GM21529 (cell line): ENCODE data around the gene IGFALS.

Experiments
- ATAC-seq: cut with Tn5 transposase; IDR thresholded peaks from one replicate; pipeline ENCODE4 v1.9.1; 2021; ENCODE audit not compliant: unreplicated experiment

IGFALS gene

DNA sequence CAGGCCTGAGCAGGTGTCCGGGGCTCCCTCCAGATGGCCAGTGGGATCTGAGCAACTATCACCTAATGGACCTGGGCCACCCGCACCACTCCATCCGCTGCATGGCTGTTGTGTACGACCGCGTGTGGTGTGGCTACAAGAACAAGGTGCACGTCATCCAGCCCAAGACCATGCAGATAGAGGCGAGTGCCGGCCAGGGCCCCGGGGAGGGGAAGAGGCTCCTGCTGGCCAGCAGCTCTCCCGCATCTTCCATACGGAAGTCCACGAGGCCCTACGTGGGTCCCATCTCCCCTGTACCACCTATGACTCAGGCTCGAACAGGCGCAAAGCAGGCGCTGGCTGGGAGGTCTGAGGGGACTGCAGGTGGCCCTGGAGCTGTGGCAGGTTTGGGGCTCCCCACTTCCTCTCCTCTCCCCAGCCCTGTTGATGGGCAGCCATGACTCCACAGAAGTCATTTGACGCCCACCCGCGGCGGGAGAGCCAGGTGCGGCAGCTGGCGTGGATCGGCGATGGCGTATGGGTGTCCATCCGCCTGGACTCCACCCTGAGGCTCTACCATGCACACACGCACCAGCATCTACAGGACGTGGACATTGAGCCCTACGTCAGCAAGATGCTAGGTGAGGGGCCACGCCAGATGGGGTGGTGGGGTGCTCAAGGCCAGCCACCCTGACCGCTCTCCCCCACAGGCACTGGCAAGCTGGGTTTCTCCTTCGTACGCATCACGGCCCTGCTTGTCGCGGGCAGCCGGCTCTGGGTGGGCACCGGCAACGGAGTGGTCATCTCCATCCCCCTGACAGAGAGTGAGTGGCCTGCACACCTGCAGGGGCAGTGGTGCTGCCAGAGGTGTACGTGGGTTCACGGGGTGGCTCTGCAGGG lies 26.1 kb downstream of the IGFALS start:
- no peak for ATAC-seq

DNA sequence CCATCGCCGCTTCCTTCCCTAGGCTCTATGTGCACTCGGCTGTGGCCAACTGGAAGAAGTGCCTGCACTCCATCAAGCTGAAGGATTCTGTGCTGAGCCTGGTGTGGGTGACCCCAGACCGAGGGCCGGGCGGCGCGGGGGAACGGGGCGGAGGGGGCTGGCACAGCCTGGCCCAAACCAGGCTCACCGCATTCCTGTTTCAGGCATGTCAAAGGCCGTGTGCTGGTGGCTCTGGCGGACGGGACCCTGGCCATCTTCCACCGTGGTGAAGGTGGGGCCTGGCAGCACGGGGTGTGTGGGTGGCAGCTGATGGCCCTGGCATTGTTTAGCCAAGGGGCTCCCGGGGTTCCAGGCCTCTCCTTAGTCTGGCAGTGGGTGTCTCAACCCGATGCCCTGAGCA lies 26.8 kb downstream of the IGFALS start:
- no peak for ATAC-seq

DNA sequence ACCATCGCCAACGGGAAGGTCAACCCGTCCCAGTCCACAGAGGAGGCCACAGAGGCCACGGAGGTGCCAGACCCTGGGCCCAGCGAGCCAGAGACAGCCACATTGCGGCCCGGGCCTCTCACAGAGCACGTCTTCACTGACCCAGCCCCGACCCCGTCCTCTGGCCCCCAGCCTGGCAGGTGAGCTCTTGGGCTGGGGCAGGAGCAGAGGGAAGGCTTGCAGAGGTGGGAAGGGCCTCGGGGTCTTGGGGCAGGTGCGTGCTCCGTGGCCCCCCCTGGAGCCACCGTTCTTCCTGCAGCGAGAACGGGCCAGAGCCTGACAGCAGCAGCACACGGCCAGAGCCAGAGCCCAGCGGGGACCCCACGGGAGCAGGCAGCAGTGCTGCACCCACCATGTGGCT lies 27.3 kb downstream of the IGFALS start:
- ATAC-seq, result no peak

DNA sequence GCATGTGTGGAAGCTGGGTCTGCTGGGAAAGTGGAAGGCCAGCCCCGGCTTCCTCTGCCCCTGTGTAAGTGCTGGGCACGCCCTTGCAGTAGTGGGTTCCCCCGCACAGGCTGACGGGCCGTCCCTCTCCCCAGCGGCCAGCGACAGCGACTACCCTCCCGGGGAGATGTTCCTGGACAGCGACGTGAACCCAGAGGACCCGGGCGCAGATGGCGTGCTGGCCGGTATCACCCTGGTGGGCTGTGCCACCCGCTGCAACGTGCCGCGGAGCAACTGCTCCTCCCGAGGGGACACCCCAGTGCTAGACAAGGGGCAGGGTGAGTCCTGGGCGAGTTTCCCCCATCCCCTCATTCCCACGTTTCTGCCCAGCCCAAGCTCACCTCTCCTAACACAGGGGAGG lies 27.7 kb downstream of the IGFALS start:
- no peak for ATAC-seq

DNA sequence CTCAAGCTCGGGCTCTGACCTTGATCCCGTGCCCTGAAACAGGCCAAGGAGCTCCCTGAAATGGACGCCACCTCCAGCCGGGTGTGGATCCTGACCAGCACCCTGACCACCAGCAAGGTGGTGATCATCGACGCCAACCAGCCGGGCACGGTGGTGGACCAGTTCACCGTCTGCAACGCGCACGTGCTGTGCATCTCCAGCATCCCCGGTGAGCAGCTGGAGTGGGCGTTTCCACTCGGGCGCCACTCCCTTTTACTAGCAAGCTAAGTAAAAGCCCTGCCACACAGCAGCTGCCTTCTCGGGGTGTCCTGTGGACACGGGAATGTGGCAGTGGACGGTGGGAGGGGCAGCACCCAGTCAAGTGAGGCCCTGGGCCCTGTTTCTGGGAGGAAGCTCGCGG lies 28.5 kb downstream of the IGFALS start:
- no peak for ATAC-seq

DNA sequence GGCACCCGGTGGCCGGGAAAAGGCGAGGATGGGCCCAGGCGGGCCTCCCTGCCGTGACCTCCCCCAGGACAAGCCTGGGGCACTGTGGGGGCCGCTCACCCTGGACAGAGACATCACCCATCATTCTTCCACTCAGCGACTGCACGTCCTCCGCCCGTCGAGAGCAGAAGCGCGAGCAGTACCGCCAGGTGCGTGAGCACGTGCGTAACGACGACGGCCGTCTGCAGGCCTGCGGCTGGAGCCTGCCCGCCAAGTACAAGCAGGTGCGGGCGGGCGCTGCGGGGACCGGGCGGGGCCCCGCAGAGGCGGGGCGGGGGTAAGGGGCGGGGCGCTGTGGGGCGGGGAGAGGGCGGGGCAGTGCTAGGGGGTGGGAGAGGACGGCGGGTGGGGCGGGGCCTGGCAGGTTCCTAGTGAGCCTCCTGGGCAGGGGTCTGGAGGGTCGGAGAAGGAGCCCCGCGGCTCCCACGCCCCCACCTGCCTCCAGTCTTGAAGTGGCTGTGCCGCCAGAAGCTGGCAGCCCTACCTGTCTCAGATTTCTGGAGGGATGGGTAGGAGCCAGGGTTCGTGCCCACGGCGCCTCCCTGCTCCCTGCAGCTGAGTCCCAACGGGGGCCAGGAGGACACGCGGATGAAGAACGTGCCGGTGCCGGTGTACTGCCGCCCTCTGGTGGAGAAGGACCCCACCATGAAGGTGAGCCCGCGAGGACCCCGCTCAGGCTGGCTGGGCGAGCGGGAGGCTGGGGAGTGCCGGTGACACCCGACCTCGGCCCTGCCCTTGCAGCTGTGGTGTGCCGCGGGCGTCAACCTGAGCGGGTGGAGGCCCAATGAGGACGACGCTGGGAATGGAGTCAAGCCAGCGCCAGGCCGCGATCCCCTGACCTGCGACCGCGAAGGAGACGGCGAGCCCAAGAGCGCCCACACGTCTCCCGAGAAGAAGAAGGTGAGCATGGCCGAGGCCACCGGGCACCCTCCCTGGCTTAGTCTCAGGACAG lies 29.7 kb downstream of the IGFALS start:
- no peak for ATAC-seq

DNA sequence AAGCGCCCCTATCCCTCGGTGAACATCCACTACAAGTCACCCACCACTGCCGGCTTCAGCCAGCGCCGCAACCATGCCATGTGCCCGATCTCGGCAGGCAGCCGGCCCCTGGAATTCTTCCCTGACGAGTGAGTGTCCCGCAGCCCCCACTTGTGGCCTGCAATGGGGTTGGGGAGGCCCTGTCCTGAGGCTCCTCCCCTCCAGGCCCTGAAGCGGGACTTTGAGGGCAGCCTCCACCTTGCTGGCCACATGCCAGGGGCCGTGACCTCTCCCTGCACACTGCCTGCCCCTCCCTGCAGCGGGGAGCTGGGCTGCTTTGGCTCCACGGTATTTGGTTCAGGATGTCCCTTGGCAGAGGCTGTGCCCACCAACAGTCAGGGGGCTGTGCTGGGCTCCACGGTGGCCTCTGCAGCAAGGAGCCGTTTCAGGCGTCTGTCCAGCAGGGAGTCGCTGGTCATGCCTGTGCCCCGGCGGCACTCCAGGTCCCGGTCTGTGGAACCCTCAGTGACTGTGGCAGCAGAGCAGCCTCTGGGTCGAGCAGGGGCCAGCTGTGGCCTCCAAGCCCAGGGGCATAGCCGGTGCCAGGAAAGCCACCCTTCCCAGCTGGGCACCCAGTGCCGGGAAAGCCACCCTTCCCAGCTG lies 30.5 kb downstream of the IGFALS start:
- no peak for ATAC-seq

DNA sequence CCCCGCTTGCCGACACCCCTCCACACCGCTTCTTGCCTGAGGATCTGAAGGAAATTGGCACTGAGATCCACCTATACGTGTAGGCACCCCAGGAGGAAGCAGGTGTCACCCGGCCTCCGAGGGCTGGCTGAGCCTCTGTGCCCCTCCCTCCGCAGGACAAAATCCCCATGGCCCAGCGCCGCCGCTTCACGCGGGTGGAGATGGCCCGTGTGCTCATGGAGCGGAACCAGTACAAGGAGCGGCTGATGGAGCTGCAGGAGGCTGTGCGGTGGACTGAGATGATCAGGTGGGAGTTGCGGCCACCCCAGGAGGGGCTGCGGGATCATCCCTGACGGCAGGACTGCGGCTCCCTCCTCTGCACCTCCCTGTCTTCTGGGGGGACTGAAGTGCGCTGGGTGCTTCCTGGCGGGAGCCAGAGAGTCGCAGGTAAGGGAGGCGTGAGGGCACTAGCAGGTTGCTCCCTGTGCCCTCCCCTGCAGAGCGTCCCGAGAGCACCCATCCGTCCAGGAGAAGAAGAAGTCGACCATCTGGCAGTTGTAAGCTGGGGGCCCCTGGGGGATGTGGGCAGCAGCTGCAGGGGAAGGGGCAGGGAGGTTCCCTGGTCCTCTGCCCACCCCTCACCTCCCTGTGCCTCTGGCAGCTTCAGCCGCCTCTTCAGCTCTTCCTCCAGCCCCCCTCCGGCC lies 31.2 kb downstream of the IGFALS start:
- no peak for ATAC-seq

DNA sequence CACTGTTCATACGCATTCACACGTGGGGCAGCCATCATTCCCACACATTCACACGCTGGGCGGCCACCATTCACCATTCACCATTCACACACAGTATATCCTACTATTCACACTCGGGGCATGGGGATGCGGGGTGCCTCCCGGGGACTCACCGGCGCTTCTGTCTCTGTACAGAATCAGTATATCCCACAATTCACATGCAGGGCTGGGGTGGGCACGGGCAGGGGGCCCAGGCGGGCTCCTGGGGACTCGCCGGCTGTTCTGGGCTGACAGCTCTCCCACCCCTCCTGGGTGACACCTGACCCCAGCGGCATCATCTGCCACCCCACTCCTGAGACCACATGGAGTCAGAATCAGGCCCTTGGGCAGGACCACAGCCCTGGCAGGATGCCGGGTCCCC lies 31.8 kb downstream of the IGFALS start:
- ATAC-seq, result no peak

DNA sequence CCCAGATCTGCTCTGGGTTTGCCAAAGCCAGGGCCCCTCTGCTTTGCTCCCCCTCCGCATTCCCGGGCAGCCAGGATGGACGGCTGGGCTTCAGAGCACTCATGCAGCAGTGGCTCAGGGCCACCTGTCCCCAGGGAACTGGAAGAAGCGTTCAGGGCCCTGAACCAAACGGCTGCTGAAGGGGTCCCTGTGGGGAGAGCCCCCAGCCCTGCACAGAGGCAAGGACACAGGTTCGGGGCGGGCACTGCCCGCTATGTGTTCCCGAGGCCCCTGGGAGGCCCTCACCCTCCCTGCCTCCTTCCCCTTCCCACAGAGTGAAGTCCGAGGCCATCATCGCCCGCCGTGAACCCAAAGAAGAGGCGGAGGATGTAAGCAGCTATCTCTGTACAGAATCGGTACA lies 32.6 kb downstream of the IGFALS start:
- ATAC-seq, result no peak

DNA sequence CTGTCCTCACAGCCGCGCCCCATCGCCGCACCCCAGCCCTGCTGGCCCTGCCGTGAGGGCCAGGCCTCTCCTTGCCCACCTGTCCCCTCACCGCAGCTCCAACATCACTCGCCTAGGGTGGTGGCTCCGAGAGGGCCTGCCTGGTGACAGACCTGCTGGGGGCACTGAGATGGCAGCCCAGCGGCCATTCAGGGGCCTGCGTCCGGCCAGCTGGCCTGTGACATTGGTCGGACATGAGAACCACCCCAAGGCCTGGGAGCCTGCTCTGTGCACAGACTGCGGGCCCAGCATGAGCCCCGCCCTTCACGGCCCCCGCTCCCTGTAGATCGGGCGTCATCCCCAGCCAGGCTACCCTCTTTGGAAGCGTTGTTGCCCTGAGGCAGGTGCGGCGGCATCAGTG lies 34.0 kb downstream of the IGFALS start:
- ATAC-seq, result no peak

DNA sequence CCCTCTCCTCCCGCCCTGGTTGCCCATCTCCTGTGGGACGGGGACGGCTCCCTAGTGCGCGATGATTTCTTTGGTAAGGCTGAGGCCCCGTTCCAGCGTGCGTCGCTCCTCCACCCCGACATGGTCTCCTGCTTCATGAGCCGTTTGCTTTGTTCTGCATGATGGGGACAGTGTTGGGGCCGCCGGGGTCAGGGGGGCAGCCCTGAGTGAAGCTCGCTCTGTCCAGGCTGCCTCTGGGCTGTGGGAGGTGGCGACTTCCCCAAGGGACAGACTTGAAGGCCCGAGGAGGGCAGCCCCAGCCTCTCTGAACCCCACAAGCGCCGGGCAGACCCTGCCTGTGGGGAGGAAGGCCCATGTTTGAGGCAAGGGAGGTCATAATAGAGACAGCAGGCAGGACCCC lies 34.6 kb downstream of the IGFALS start:
- ATAC-seq, result no peak

DNA sequence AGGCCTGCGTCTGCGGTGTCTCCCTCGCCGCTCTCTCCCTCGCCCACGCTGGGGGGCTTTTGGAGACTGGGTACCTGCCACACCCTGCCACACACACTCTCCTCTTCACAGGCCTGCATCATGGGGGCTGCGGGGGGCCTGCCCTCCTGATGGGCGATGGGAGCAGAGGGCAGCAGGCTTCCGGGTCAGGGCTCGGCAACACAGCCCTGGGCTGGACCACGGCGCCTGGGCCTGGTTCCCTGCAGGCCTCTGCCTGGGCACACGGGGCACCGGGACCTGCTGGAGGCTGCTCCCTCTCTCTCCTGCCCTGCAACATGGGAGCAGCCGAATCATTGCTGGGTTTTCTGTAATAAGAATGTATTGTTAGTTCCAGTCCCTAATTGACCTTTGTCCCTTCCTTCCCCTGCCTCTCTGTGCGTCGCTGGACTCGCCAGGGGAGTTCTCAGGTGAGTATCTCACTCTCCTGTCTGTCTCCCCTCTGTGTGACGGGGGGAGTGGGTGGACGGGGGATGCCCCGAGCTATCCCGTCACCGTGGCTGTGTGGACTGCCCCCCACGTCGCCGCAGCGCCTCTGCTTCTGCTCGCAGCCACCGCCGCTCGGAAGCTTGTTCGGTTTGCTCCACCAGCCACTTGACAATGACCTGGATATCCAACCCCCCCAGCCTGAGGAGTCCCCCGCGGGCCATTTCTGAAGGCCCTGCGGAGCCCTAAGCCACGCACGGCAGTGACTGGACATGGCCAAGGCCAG lies 35.6 kb downstream of the IGFALS start:
- ATAC-seq, result no peak

DNA sequence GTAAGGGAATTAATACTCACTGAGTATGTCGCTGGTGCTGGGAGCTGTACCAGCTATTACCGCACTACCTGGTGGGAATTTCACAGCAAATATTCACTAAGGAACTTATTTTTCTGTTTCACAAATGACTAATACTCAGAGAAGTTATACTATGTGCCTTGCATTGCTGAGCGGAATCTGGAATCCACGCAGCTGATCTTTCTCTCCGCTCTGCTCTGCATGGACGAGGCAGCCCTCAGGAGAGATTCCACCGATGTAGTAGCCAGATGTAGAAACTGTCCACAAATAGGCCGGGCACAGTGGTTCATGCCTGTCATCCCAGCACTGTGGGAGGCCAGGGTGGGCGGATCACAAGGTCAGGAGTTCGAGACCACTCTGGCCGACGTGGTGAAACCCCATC lies 39.3 kb downstream of the IGFALS start:
- no peak for ATAC-seq

DNA sequence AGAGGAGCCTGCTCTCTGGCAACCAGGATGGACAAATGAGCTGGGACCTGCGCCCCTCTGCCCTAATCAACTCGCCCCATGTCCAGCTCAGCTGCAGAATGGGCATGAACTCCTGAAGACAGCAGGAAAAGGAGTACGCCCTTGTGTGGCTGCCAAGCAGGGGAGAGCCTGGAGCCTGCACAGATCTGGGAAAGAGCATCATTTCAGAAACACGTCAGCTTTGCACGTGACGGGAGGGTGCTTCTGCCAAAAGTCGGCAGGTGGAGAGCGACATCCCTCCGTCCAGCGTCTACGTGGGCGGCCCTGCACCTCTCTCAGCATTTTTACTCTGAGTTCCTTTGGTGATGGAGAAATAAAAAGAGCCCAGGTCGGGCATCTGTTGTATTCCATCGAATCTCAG lies 40.7 kb downstream of the IGFALS start:
- ATAC-seq, result no peak

DNA sequence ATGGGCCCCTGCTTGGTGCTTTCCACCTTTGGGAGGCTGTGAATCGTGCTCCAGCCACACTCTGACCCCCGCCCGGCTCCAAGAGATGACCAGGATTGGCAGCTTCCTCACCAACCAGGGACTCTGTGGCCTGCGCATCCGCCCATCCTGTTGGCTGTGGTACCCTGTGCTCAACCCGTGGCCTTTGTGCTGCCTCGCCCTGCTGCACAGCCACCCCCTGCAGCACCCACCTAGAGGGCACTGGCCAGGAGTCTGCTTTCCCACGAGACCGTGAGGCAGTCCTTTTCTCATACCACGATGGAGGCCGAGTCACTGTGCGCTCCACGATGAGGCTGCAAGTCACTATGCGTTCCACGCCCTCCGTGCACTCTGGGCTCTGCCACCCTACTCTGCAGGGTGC lies 41.6 kb downstream of the IGFALS start:
- no peak for ATAC-seq

DNA sequence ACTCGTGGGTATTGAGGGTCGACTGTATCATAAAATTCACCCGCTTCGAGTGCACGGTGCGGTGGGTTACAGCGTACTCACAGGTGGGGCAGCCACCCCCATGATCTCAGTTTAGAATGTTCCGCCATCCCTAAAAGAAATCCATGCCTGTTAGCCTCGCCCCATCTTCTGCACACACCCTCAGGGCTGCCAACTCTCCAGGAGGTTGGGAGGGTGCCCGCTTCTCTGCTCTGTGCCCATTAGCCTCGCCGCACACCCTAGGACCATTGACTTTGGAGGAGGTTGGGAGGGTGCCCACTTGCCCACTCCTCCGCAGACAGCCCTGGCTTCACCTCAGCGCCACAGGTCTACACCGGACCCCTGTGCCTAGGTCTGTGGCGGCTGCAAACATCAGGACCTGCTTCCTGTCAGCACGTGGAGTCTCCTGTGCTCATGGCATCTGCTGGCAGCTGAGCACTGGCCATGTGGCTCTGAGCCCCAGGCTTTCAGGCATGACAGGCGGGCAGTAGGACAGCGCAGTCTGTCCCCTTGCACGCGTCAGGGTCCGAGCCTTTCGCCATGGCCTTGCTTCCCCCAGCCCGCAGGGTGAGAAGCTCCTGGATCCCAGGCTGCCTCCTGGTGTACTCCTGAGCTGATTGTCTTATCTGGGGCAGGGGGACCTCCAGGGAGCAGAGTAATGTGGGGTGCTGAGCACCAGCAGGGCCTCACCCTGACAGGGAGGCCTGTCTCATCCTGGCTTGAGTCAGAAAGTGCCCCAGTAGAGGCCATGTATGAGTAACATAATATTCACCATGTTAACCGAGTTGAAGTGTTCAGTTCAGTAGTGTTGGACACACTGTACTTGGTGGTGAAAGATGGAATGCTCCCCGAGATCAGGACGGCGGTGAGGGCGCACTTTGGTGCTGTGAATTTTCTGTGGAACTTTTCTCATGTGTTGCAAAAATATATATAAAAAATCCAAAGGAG lies 44.1 kb downstream of the IGFALS start:
- no peak for ATAC-seq

DNA sequence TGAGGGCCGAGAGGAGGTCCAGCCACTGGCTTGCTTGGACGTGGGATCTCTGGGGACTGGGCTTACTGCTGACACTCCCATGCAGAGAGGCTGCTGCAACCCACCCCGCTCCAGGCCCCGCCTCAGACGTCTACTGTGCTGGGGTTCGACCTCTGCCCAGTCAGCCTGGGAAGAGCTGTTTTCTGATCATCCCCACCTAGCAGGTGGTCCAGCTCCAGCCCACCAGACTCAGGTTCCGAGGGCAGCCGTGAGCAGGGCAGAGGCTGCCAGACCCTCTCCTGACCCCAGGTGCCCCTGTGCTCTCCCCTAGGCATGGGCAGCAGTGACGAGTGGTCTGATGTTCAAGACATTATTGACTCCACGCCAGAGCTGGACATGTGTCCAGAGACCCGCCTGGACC lies 45.6 kb downstream of the IGFALS start:
- no peak for ATAC-seq

DNA sequence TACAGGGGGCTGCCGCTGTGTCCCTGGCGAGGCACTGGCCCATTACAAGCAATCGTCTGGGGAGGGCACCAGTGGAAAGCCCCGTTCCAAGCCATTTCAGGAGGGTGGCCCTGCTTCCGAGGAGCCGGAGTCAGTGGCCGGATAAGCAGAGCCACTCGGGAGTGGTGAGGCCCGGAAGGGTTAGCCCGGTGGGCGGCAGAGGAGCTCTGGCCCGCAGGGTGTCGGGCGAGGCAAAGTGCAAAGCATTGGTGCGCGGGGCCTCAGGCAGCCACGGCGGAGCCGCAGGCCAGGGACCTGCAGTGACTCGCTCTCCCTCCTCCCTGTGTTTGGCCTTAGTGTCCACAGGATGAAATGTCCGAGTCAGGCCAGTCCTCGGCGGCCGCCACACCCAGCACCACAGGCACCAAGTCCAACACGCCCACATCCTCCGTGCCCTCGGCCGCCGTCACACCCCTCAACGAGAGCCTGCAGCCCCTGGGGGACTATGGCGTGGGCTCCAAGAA lies 46.8 kb downstream of the IGFALS start:
- no peak for ATAC-seq
